PFSK-1 (cell line): ENCODE data around the gene FANCG.

Experiments used
- POLR2AphosphoS5 ChIP-seq: IDR thresholded peaks from 2 replicates; pipeline ENCODE4 v1.6.1; 2012; ENCODE audit warnings: low read depth, mild to moderate bottlenecking, control low read depth, low read length, moderate library complexity
- SIN3A ChIP-seq: IDR thresholded peaks from 2 replicates; pipeline ENCODE4 v1.6.1; 2012; ENCODE audit warnings: mild to moderate bottlenecking, low read length, moderate library complexity, borderline replicate concordance; ENCODE audit not compliant: insufficient read depth
- TAF1 ChIP-seq: IDR thresholded peaks from 2 replicates; pipeline ENCODE4 v1.6.1; 2012; ENCODE audit warnings: low read length, control low read depth, borderline replicate concordance; ENCODE audit not compliant: insufficient read depth
- TF ChIP-seq, protein P1 (sequence below), 2 experiments: IDR thresholded peaks; 2 replicates each; pipeline versions ENCODE4 v1.6.1 to v1.8.0; 2011 to 2012; ENCODE audit warnings: low read depth in 2 of 2, low read length in 2 of 2, control low read depth in 1 of 2, inconsistent platforms in 1 of 2, mild to moderate bottlenecking in 1 of 2, moderate library complexity in 1 of 2; ENCODE audit not compliant: insufficient read depth in 1 of 2

DNA sequence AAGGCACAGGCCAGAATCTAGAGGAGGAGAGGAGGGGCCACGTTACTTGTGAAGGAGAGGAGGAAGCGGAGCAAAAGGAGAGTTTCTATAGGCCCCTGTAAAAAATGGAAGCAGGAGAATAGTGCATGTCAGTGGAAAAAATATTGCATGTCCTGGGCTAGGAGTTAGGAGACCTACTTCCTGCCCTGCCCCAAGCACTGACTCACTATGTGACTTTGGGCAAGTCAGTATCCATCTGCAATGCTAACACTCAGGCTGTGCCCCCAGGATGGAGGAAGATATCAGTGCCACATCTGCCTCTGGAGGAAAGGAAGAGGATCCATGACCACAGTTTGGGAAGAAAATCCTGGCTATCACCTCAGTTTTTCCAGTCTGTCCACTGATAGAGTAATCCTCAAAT is 9.7 kb upstream of the FANCG start:
- no peak for TF ChIP-seq POLR2AphosphoS5
- TF ChIP-seq, protein P1, sequence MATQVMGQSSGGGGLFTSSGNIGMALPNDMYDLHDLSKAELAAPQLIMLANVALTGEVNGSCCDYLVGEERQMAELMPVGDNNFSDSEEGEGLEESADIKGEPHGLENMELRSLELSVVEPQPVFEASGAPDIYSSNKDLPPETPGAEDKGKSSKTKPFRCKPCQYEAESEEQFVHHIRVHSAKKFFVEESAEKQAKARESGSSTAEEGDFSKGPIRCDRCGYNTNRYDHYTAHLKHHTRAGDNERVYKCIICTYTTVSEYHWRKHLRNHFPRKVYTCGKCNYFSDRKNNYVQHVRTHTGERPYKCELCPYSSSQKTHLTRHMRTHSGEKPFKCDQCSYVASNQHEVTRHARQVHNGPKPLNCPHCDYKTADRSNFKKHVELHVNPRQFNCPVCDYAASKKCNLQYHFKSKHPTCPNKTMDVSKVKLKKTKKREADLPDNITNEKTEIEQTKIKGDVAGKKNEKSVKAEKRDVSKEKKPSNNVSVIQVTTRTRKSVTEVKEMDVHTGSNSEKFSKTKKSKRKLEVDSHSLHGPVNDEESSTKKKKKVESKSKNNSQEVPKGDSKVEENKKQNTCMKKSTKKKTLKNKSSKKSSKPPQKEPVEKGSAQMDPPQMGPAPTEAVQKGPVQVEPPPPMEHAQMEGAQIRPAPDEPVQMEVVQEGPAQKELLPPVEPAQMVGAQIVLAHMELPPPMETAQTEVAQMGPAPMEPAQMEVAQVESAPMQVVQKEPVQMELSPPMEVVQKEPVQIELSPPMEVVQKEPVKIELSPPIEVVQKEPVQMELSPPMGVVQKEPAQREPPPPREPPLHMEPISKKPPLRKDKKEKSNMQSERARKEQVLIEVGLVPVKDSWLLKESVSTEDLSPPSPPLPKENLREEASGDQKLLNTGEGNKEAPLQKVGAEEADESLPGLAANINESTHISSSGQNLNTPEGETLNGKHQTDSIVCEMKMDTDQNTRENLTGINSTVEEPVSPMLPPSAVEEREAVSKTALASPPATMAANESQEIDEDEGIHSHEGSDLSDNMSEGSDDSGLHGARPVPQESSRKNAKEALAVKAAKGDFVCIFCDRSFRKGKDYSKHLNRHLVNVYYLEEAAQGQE (IDR thresholded peaks at IDR 0.05; ENCODE audit: insufficient read depth in 1 of 2, low read depth in 2 of 2, low read length in 2 of 2): no peak
- TF ChIP-seq SIN3A: no peak
- TF ChIP-seq TAF1: no peak
